HepG2 (cell line): ENCODE measurements around the gene CBLB. TPM values are rescaled to one million over a fixed set of nuclear protein-coding genes. Genes with fewer than 3 reads are reported as not detected.

Source experiments
- ATAC-seq: fragments of 200-7000 bp; cut with Tn5 transposase; 3 replicates; pipeline ENCODE4 v1.9.1; 2020; ENCODE audit warnings: mild to moderate bottlenecking, moderate library complexity
- BruUV-seq: library from RNA; stranded (reverse); fragments of 400-500 nt; replicated peaks from 2 replicates; lab custom pipeline; 2021; lab: Mats Ljungman, UMichigan
- CTCF ChIA-PET: fragments of 300-600 bp; formaldehyde crosslinking; extraction: SDS; loops from one replicate; lab custom pipeline; 2021; ENCODE audit warnings: low total read pairs, inconsistent platforms, low intra/inter-chr PET ratio; lab: Yijun Ruan, JAX
- POLR2A ChIA-PET: fragments of 350-600 bp; sonication (Branson Sonifier 250); formaldehyde crosslinking; loops from one replicate; lab custom pipeline; 2020; ENCODE audit warnings: antibody characterized with exemption, inconsistent platforms; lab: Yijun Ruan, JAX
- DNase-seq: peaks from one replicate; pipeline ENCODE4 v3.0.0-alpha.2; 2015; ENCODE audit warnings: low spot score
- FAIRE-seq: peaks from 3 replicates; lab custom pipeline; 2011; peaks lifted over from hg19 to GRCh38; lab: Jason Lieb, UNC
- H2AFZ ChIP-seq: one replicate; pipeline ENCODE4 v1.6.1; 2011; ENCODE audit warnings: low read length, inconsistent platforms
- H3K27ac ChIP-seq: fragments of 300-600 bp; 3 replicates; pipeline ENCODE4 v1.8.0; 2011; ENCODE audit warnings: mixed run types, mild to moderate bottlenecking, mixed read lengths, low read length, inconsistent platforms; ENCODE audit not compliant: insufficient read depth; ENCODE audit errors: extremely low read length
- H3K27me3 ChIP-seq, 2 experiments: fragments of 200-600 bp in 1 of 2; 2 replicates in 1 of 2; 3 replicates in 1 of 2; pipeline versions ENCODE4 v1.6.0 to v1.8.0; 2011; ENCODE audit warnings: low read length in 2 of 2, mild to moderate bottlenecking in 2 of 2, moderate library complexity in 2 of 2, inconsistent platforms in 1 of 2; ENCODE audit not compliant: insufficient read depth in 2 of 2, control insufficient read depth in 1 of 2
- H3K36me3 ChIP-seq, 2 experiments: fragments of 200-600 bp in 1 of 2; replicated peaks in 1 of 2; 2 replicates in 1 of 2; 3 replicates in 1 of 2; pipeline versions ENCODE4 v1.5.1 to v1.8.0; 2011; ENCODE audit warnings: low read length in 2 of 2, inconsistent platforms in 1 of 2; ENCODE audit not compliant: insufficient read depth in 2 of 2, control insufficient read depth in 1 of 2
- H3K4me1 ChIP-seq: 2 replicates; pipeline ENCODE4 v1.5.1; 2012; ENCODE audit warnings: low read length, inconsistent platforms; ENCODE audit not compliant: insufficient read depth
- H3K4me2 ChIP-seq: 2 replicates; pipeline ENCODE4 v1.6.0; 2011; ENCODE audit warnings: low read depth, low read length, inconsistent platforms
- H3K4me3 ChIP-seq, 3 experiments: fragments of 200-600 bp in 1 of 3; sonication (generic), shearing (Covaris generic) in 1 of 3; replicated peaks in 1 of 3; 2 replicates each; pipeline ENCODE4 v1.5.1; 2011 to 2016; ENCODE audit warnings: low read length in 3 of 3, inconsistent platforms in 2 of 3, low read depth in 2 of 3, mild to moderate bottlenecking in 2 of 3, control low read depth in 1 of 3, mixed read lengths in 1 of 3; ENCODE audit not compliant: insufficient read depth in 1 of 3
- H3K79me2 ChIP-seq: one replicate; pipeline ENCODE4 v1.6.1; 2011; ENCODE audit warnings: low read length, inconsistent platforms; ENCODE audit not compliant: insufficient read depth
- H3K9ac ChIP-seq: 2 replicates; pipeline ENCODE4 v1.6.0; 2011; ENCODE audit warnings: mild to moderate bottlenecking, low read depth, low read length, inconsistent platforms; ENCODE audit not compliant: insufficient read depth
- H3K9me3 ChIP-seq: 2 replicates; pipeline ENCODE4 v1.5.1; 2012; ENCODE audit warnings: mild to moderate bottlenecking, low read length
- H4K20me1 ChIP-seq: 2 replicates; pipeline ENCODE4 v1.6.0; 2011; ENCODE audit warnings: inconsistent platforms, mild to moderate bottlenecking, low read length, moderate library complexity; ENCODE audit not compliant: insufficient read depth
- CAMTA2 ChIP-seq: sonication (generic); formaldehyde crosslinking; IDR thresholded peaks from 2 replicates; pipeline ENCODE4 v1.4.0; 2020; ENCODE audit warnings: mild to moderate bottlenecking, missing genetic modification reagents, borderline replicate concordance
- HDAC2 ChIP-seq: sonication (generic); formaldehyde crosslinking; IDR thresholded peaks from 2 replicates; pipeline ENCODE4 v1.4.0; 2020; ENCODE audit warnings: missing genetic modification reagents
- HNRNPLL ChIP-seq: fragments of 200-400 bp; formaldehyde crosslinking; IDR thresholded peaks from 2 replicates; pipeline ENCODE4 v1.6.1; 2017; ENCODE audit warnings: mild to moderate bottlenecking, low read depth, low read length; ENCODE audit not compliant: poor library complexity, severe bottlenecking
- MZF1 ChIP-seq: sonication (generic); formaldehyde crosslinking; IDR thresholded peaks from 2 replicates; pipeline ENCODE4 v1.8.1; 2023; ENCODE audit warnings: mild to moderate bottlenecking, missing genetic modification reagents, borderline replicate concordance
- NCOR1 ChIP-seq: fragments of 200-600 bp; sonication (generic); IDR thresholded peaks from 2 replicates; pipeline ENCODE4 v1.7.0; 2017; ENCODE audit warnings: antibody characterized with exemption, low read length, borderline replicate concordance
- NFKB2 ChIP-seq: sonication (generic); formaldehyde crosslinking; IDR thresholded peaks from 2 replicates; pipeline ENCODE4 v1.4.0; 2020; ENCODE audit warnings: missing genetic modification reagents, borderline replicate concordance
- TEAD3 ChIP-seq: optimal IDR thresholded peaks from 2 replicates; pipeline ENCODE3; 2016; ENCODE audit warnings: borderline replicate concordance
- ZFP1 ChIP-seq: IDR thresholded peaks from 2 replicates; pipeline ENCODE4 v1.6.1; 2016
- ZNF136 ChIP-seq: sonication (generic); formaldehyde crosslinking; IDR thresholded peaks from 2 replicates; pipeline ENCODE4 v1.8.1; 2022; ENCODE audit warnings: low read depth, mild to moderate bottlenecking, moderate library complexity, missing genetic modification reagents
- ZNF24 ChIP-seq: fragments of 450-650 bp; IDR thresholded peaks from 2 replicates; pipeline ENCODE4 v1.6.1; 2017; ENCODE audit warnings: antibody characterized with exemption, mild to moderate bottlenecking
- ZNF3 ChIP-seq: IDR thresholded peaks from 2 replicates; pipeline ENCODE4 v1.7.0; 2017; ENCODE audit warnings: inconsistent platforms
- ZNF329 ChIP-seq: sonication (generic); formaldehyde crosslinking; IDR thresholded peaks from 2 replicates; pipeline ENCODE4 v1.9.0; 2021; ENCODE audit warnings: low read depth, mild to moderate bottlenecking, missing genetic modification reagents
- ZNF614 ChIP-seq: IDR thresholded peaks from 2 replicates; pipeline ENCODE4 v1.6.1; 2018; ENCODE audit warnings: missing biosample characterization, missing genetic modification reagents, inconsistent platforms, borderline replicate concordance
- ZNF660 ChIP-seq: sonication (generic); formaldehyde crosslinking; IDR thresholded peaks from 2 replicates; pipeline ENCODE4 v1.5.1; 2020; ENCODE audit warnings: mild to moderate bottlenecking, low read depth, missing genetic modification reagents, borderline replicate concordance
- ZNF780A ChIP-seq: sonication (generic); formaldehyde crosslinking; IDR thresholded peaks from 2 replicates; pipeline ENCODE4 v1.8.0; 2022; ENCODE audit warnings: mild to moderate bottlenecking, missing genetic modification reagents, moderate library complexity
- ZNF883 ChIP-seq: sonication (generic); formaldehyde crosslinking; IDR thresholded peaks from 2 replicates; pipeline ENCODE4 v1.5.1; 2020; ENCODE audit warnings: mild to moderate bottlenecking, missing genetic modification reagents; ENCODE audit errors: not compliant biosample characterization
- ZSCAN20 ChIP-seq: sonication (generic); formaldehyde crosslinking; IDR thresholded peaks from 2 replicates; pipeline ENCODE4 v1.4.0; 2020; ENCODE audit warnings: missing genetic modification reagents, mild to moderate bottlenecking, borderline replicate concordance
- in situ Hi-C: cut with HindIII; loops from 2 replicates; pipeline ENCODE4 v1.10.0; 2017; ENCODE audit warnings: low pct_unique_long_range_greater_than_20kb; ENCODE audit not compliant: extremely low pct_ligation_motif_present
- intact Hi-C: fragments of 100-400 bp; cut with micrococcal nuclease; formaldehyde crosslinking; loops from one replicate; pipeline ENCODE4 v1.10.0; 2022; ENCODE audit not compliant: unreplicated experiment
- polyA plus RNA-seq, 8 experiments: library from polyadenylated mRNA; depleted of rRNA in 3 of 8; stranded (reverse) in 7 of 8; unstranded in 1 of 8; fragments of >200 nt; fragmentation: Illumina TruSeq in 4 of 8; extraction: Trizol in 4 of 8; gene quantifications; 2 replicates each; pipeline versions ENCODE4 v1.2.1 to v1.2.3, GENCODE V29; 2011 to 2016; ENCODE audit warnings: low read depth in 4 of 8, missing spikeins in 1 of 8, mixed read lengths in 1 of 8; ENCODE audit not compliant: insufficient read depth in 1 of 8
- total RNA-seq, 5 experiments: library from RNA; depleted of rRNA; stranded (reverse); fragments of >200 nt; fragmentation: Illumina TruSeq; extraction: Trizol; gene quantifications; 2 replicates each; pipeline ENCODE4 v1.2.3, GENCODE V29; 2016; ENCODE audit warnings: low read depth in 1 of 5
- TF ChIP-seq, protein P1 (sequence below): sonication (generic); formaldehyde crosslinking; IDR thresholded peaks from 2 replicates; pipeline ENCODE4 v1.5.0; 2020; ENCODE audit warnings: missing genetic modification reagents
- TF ChIP-seq, protein P2 (sequence below): sonication (generic); formaldehyde crosslinking; IDR thresholded peaks from 2 replicates; pipeline ENCODE4 v1.5.1; 2020; ENCODE audit warnings: missing genetic modification reagents, mild to moderate bottlenecking, borderline replicate concordance

The CBLB gene
- total and polyA plus RNA-seq, 2 of the 13 experiments (the other 11 are each of a cell fraction or from before 2014, with no cell fraction given): 9.8 to 16.4 TPM

DNA sequence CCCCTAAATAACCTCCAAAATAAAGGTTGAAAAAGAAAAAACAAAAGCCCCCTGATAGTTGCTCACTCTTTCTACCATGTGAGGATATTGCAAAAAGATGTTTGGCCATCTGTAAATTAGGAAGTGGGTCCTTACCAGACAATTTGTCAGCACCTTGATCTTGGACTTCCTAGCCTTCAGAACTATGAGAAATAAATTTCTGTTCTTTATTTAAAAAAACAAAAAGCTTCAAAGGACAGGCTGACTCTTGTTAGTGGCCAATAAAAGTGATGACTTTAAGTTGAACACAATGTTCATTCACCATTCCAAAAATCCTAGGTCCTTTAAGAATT is 103.5 kb downstream of the CBLB start:
- no peak for TF ChIP-seq ZSCAN20
- TF ChIP-seq CAMTA2 (CRISPR knock-in tag): no peak
- TF ChIP-seq ZNF329 (CRISPR knock-in tag): no peak
- TF ChIP-seq ZNF780A: no peak
- TF ChIP-seq TEAD3 (CRISPR knock-in tag): no peak
- no peak for TF ChIP-seq ZNF614
- no peak for TF ChIP-seq HNRNPLL
- no peak for TF ChIP-seq NFKB2 (CRISPR knock-in tag)
- TF ChIP-seq ZNF136 (CRISPR knock-in tag): no peak
- TF ChIP-seq, protein P1, sequence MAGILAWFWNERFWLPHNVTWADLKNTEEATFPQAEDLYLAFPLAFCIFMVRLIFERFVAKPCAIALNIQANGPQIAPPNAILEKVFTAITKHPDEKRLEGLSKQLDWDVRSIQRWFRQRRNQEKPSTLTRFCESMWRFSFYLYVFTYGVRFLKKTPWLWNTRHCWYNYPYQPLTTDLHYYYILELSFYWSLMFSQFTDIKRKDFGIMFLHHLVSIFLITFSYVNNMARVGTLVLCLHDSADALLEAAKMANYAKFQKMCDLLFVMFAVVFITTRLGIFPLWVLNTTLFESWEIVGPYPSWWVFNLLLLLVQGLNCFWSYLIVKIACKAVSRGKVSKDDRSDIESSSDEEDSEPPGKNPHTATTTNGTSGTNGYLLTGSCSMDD (CRISPR knock-in tag): no peak
- TF ChIP-seq ZFP1: no peak
- TF ChIP-seq MZF1: no peak
- TF ChIP-seq, protein P2, sequence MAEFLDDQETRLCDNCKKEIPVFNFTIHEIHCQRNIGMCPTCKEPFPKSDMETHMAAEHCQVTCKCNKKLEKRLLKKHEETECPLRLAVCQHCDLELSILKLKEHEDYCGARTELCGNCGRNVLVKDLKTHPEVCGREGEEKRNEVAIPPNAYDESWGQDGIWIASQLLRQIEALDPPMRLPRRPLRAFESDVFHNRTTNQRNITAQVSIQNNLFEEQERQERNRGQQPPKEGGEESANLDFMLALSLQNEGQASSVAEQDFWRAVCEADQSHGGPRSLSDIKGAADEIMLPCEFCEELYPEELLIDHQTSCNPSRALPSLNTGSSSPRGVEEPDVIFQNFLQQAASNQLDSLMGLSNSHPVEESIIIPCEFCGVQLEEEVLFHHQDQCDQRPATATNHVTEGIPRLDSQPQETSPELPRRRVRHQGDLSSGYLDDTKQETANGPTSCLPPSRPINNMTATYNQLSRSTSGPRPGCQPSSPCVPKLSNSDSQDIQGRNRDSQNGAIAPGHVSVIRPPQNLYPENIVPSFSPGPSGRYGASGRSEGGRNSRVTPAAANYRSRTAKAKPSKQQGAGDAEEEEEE (CRISPR knock-in tag): no peak
- TF ChIP-seq ZNF660 (CRISPR knock-in tag): no peak
- TF ChIP-seq HDAC2 (CRISPR knock-in tag): no peak
- no peak for TF ChIP-seq ZNF883 (CRISPR knock-in tag)
- TF ChIP-seq ZNF24: no peak
- no peak for TF ChIP-seq NCOR1
- TF ChIP-seq ZNF3 (CRISPR knock-in tag): no peak
- TF ChIP-seq, all 625 proteins: peak for 0
- no peaks in the 10 kb centered on the region; a peak in 2 of 5 replicates for H3K36me3 ChIP-seq
- H3K4me3 ChIP-seq: no peak overlapping the region
- no peaks in the 10 kb centered on the region for H3K79me2 ChIP-seq
- POLR2A ChIA-PET: no interaction called here
- in situ Hi-C loops (no loop called here), intact Hi-C loops (no loop called here)
- peaks cover 14% of the 10 kb centered on the region for H3K9me3 ChIP-seq
- H3K27ac ChIP-seq: no peak overlapping the region
- ATAC-seq (no peak), DNase-seq (no peak), FAIRE-seq (no peak)
- no peaks in the 10 kb centered on the region for H3K27me3 ChIP-seq
- no peak overlapping the region for H2AFZ ChIP-seq
- H3K4me2 ChIP-seq: no peak overlapping the region
- CTCF ChIA-PET: no interaction called here
- 0 out of 2 replicates have a peak, but pooled peaks cover under 1% of the 10 kb centered on the region for H4K20me1 ChIP-seq
- no peak overlapping the region for H3K9ac ChIP-seq
- BruUV-seq: no TSS peak
- no peaks in the 10 kb centered on the region for H3K4me1 ChIP-seq
